Lower leg skin (tissue), 4 donors: Measurements from ENCODE around the gene TSPAN11. TPM values are rescaled to one million over a fixed set of nuclear protein-coding genes. Genes with fewer than 3 reads are reported as not detected.

Source experiments
- DNase-seq, 2 donors: peaks; one replicate each; pipeline ENCODE4 v3.0.0-alpha.2; 2019; ENCODE audit warnings: low spot score in 2 of 2
- H3K4me3 ChIP-seq: fragments of 200-600 bp; sonication (generic); 2 replicates; pipeline ENCODE4 v1.5.1; 2017; ENCODE audit warnings: mild to moderate bottlenecking, low read depth; ENCODE audit not compliant: poor library complexity, severe bottlenecking
- POLR2A ChIP-seq, 2 donors: fragments of 450-650 bp; IDR thresholded peaks; one replicate each; pipeline ENCODE4 v1.6.1; 2016 to 2017; ENCODE audit warnings: antibody characterized with exemption in 2 of 2, mild to moderate bottlenecking in 1 of 2, moderate library complexity in 1 of 2
- WGBS, 2 donors: methylation state at CpG; one replicate each; pipeline ENCODE4 v1.1.5; 2018; 5-methylcytosine and 5-hydroxymethylcytosine counted together
- intact Hi-C: fragments of 100-400 bp; cut with DNase I; formaldehyde crosslinking; loops from one replicate; pipeline ENCODE4 v1.15.0; 2023; ENCODE audit warnings: low total_unique reads
- total RNA-seq, 4 donors: library from RNA; depleted of rRNA; stranded (reverse); fragments of >200 nt; gene quantifications; one replicate each; pipeline ENCODE4 v1.1.0, GENCODE V29; 2016
- TF ChIP-seq, protein P1 (sequence below), 3 donors: fragments of 450-650 bp; IDR thresholded peaks; one replicate each; pipeline ENCODE4 v1.5.1; 2016; ENCODE audit warnings: antibody characterized with exemption in 3 of 3, mild to moderate bottlenecking in 3 of 3, moderate library complexity in 2 of 3

The TSPAN11 gene
- total RNA-seq, 4 donors from 2014 or later, result 1.3 to 5.4 (median 2.2) TPM

DNA sequence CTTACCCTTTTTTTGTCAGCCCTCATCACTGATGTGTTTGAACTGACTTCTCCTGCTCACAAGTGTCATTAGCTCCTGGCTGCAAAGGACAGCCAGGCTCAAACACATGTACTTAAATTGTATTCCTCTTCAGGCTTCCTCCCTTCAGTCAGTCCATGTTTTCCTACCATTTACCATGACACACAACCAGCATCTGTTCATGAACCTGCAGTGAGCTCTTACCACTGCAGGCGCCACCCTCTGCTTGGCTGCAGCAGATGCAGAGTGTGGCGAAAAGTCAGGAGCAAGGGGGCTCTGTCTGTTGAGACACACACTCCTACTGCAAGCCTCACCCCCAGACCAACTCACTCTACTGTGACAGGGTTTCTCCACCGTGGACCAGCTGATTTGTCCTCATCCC, 70.2 kb downstream of the TSPAN11 start:
- WGBS, 2 donors, result 96% methylated on average over 3 of the region's 3 CpGs
- no peak overlapping the region for H3K4me3 ChIP-seq
- no peak for TF ChIP-seq POLR2A (IDR thresholded peaks at IDR 0.05)
- TF ChIP-seq, protein P1, sequence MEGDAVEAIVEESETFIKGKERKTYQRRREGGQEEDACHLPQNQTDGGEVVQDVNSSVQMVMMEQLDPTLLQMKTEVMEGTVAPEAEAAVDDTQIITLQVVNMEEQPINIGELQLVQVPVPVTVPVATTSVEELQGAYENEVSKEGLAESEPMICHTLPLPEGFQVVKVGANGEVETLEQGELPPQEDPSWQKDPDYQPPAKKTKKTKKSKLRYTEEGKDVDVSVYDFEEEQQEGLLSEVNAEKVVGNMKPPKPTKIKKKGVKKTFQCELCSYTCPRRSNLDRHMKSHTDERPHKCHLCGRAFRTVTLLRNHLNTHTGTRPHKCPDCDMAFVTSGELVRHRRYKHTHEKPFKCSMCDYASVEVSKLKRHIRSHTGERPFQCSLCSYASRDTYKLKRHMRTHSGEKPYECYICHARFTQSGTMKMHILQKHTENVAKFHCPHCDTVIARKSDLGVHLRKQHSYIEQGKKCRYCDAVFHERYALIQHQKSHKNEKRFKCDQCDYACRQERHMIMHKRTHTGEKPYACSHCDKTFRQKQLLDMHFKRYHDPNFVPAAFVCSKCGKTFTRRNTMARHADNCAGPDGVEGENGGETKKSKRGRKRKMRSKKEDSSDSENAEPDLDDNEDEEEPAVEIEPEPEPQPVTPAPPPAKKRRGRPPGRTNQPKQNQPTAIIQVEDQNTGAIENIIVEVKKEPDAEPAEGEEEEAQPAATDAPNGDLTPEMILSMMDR (IDR thresholded peaks at IDR 0.05), result no peak
- intact Hi-C loops, result no loop called here
- no peak for DNase-seq

- TF ChIP-seq, protein P1 (IDR thresholded peaks at IDR 0.05), result no peak
- TF ChIP-seq POLR2A (IDR thresholded peaks at IDR 0.05), result no peak
- 89 to 90% methylated on average over 5 to 7 of the region's 7 CpGs for WGBS, 2 donors
- intact Hi-C loops, result no loop called here
- no peak for DNase-seq
- H3K4me3 ChIP-seq, result no peak overlapping the region
These were observed 71.3 kb downstream of the TSPAN11 start for GRCh38 chr12:30997685-30998440.

GRCh38 chr12:30999011-30999410, 72.5 kb downstream of the TSPAN11 start:
- 93 to 96% methylated on average over 6 of the region's 6 CpGs for WGBS, 2 donors
- TF ChIP-seq, protein P1 (IDR thresholded peaks at IDR 0.05), result no peak
- no peak for TF ChIP-seq POLR2A (IDR thresholded peaks at IDR 0.05)
- intact Hi-C loops, result no loop called here
- no peak overlapping the region for H3K4me3 ChIP-seq
- DNase-seq, result no peak

GRCh38 chr12:30999723-31000122, 73.2 kb downstream of the TSPAN11 start:
- WGBS, 2 donors, result 75 to 89% methylated on average over 4 of the region's 4 CpGs
- no peak for DNase-seq
- TF ChIP-seq, protein P1 (IDR thresholded peaks at IDR 0.05), result no peak
- no peak for TF ChIP-seq POLR2A (IDR thresholded peaks at IDR 0.05)
- intact Hi-C loops, result no loop called here
- no peak overlapping the region for H3K4me3 ChIP-seq

DNA sequence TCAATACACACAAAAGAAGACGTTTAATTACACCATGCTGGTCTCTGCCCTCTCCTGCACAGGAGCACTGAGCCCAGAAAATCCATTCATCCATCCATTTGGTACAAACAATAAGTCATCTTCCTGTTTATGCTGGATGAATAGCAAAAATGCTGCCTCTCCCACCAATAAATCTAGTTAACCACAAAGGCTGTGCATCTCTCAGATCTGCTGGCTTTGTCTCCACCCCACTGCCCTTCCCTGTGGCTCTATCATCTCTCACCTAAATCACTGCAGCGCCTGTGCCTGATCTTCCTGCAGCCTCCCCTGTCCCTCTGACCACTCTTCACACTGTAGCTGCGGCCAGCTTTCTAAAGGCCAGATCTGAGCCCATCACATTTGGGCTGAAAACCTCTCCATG, 74.2 kb downstream of the TSPAN11 start:
- TF ChIP-seq, protein P1 (IDR thresholded peaks at IDR 0.05), result no peak
- TF ChIP-seq POLR2A (IDR thresholded peaks at IDR 0.05), result no peak
- intact Hi-C loops, result no loop called here
- peak in 1 of 2 donors; percentile 56 for DNase-seq
- no peak overlapping the region for H3K4me3 ChIP-seq
- 84 to 85% methylated on average over 3 of the region's 3 CpGs for WGBS, 2 donors
